Stimulated activated effector memory CD8-positive, alpha-beta T cell treated with anti-CD3 and anti-CD28 coated beads, Interleukin-12 subunit alpha, Interleukin-12 subunit beta, amount 100 ng/mL, for 72 hours (primary cell): ENCODE data around the gene NIN.

Experiments used
- ATAC-seq: fragments of 150-1000 bp; cut with Tn5 transposase; 2 replicates; pipeline ENCODE4 v1.10.0; 2021
- DNase-seq, 2 donors: peaks; one replicate each; pipeline ENCODE4 v3.0.0; 2021 to 2022; ENCODE audit warnings: low spot score in 2 of 2
- H3K27ac Mint-ChIP-seq: one replicate; pipeline ENCODE4 v1.8.0; 2022; ENCODE audit warnings: mild to moderate bottlenecking, mixed read lengths
- H3K36me3 Mint-ChIP-seq: one replicate; pipeline ENCODE4 v1.8.0; 2022; ENCODE audit warnings: mild to moderate bottlenecking, mixed read lengths
- H3K4me1 Mint-ChIP-seq: one replicate; pipeline ENCODE4 v1.8.0; 2022; ENCODE audit warnings: mixed read lengths
- H3K4me3 Mint-ChIP-seq: one replicate; pipeline ENCODE4 v1.8.0; 2022; ENCODE audit warnings: mild to moderate bottlenecking, mixed read lengths
- H3K9me3 Mint-ChIP-seq: one replicate; pipeline ENCODE4 v1.8.0; 2022; ENCODE audit warnings: mixed read lengths

Gene NIN

DNA sequence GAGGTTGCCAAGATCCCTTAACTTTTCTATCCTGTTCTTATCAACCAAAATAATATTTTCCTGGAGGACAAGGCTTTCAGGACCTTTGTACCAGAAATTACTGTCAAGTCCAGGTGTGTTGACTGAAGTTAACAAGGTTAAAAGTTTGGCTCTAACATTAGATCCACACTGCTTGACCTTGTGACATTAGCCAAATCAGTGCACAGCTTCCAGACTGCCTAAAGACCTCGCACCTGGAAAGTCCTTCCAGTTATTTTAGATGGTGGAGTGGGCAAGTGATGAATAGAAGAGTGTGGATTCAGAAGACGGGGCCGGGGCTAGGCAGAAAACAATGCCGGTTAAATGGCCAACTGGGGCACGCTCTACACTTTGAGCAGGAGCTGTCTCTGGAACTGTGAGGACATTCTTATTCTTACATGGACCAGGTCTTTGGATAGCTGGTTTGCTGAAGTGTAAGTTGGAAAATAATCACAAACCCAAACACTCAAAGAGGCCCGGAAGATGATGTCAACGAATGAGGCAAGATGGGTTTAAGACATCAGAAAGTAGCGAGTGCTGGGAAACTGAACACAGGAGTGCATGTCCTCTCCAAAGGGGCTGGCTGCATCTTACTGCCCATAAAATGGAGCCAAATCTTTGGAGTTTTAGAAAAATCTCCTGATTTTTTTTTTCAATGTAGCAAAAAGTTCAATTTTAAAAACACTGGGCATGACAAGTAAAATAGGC is 56.3 kb downstream of the NIN start:
- no peak for ATAC-seq
- Mint-ChIP-seq H3K4me3 (no peak overlapping the region), H3K4me1 (peaks cover 25% of the 10 kb centered on the region), H3K27ac (peak overlapping the region; percentile 50), H3K36me3 (peaks cover 70% of the 10 kb centered on the region), H3K9me3 (no peaks in the 10 kb centered on the region)
- no peak for DNase-seq

DNA sequence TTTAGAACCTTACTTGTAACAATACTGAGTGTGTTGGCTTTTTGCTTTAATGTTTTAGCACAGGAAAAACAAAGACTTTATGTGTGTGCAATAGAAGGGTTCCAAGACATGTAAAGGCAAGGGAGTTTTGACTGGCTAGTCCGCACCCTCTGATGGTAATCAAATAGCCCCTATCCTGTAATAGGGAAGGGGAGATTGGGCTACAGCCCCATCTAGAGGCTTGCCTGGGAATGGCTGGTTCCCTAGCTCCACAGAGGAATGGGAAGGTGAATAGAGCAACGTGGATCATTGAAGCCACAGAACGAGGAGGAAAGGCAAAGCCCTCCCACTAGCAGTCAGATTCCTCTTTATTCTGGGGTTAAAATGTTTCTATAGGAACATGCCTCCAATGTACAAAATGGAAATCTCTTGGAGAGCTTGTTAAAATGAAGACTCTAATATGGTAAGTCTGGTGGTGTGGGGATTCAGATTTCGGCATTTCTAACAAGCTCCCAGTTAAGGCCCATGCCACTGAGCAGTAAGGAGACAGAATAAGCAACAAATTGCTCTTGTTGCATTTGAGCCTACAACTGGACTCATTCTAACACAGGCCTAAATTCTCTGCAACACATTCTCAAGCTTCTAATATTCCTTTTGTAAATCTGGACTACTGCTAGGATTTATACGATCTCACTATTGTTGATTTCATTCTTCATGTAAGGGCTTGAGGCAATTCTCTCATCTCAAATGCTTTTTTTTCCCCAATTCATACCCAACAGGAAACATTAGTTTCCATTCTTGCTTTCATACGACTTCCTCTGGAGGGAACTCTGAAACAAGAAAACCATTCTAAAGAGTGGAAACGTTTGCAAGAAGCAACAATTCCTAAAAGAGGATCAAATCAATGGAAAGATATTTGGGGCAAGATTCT is 57.1 kb downstream of the NIN start:
- Mint-ChIP-seq H3K9me3 (no peaks in the 10 kb centered on the region), H3K4me3 (no peak overlapping the region), H3K36me3 (peaks cover 78% of the 10 kb centered on the region), H3K27ac (peak overlapping the region; percentile 50), H3K4me1 (peaks cover 19% of the 10 kb centered on the region)
- ATAC-seq, result peak; percentile 62
- no peak for DNase-seq

DNA sequence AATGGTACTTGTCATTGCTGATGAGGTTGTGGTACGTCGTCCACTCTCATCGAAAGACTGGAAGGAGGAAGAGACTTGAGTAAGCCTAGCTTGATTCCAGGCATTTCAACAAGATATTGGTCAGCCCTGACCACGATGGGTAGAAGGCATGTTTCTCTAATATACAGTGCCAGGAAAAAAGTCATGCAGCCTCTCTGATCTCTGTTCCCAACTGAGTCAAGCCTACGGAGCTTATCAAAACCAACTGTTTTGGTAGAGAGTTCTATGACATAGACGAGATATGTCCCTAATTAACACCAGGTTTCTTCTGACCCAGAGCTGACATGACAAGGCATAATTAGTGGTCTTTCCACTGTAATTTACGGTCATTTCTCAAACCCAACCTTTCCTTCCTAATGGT is 58.5 kb downstream of the NIN start:
- Mint-ChIP-seq H3K9me3 (no peaks in the 10 kb centered on the region), H3K4me1 (peaks cover 22% of the 10 kb centered on the region), H3K27ac (no peak overlapping the region), H3K4me3 (no peak overlapping the region), H3K36me3 (peaks cover 89% of the 10 kb centered on the region)
- no peak for ATAC-seq
- DNase-seq, result no peak

DNA sequence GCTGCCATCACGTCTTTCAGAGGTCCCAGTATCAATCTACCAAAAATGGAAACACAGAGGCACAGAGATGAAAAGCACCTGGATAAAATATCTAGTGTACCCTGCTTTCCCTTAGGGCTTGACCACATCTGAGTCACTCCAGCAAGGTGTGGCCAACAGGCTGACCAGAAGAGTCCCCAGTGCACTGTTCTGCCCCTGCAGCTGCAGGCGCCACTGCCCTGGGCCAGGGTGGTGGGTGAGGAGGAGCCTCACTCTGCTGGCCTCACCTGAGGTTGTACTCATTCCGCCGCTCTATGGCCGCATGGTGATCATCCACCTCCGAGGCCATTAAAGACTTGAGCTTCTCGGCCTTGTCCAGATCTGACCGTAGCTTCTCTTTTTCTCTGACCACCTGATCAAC is 60.4 kb downstream of the NIN start:
- ATAC-seq, result no peak
- peaks cover 93% of the 10 kb centered on the region for H3K36me3 Mint-ChIP-seq
- H3K4me1 Mint-ChIP-seq, result peaks cover 22% of the 10 kb centered on the region
- no peak for DNase-seq
- peak overlapping the region; percentile 74 for H3K27ac Mint-ChIP-seq
- H3K9me3 Mint-ChIP-seq, result no peaks in the 10 kb centered on the region
- no peak overlapping the region for H3K4me3 Mint-ChIP-seq

DNA sequence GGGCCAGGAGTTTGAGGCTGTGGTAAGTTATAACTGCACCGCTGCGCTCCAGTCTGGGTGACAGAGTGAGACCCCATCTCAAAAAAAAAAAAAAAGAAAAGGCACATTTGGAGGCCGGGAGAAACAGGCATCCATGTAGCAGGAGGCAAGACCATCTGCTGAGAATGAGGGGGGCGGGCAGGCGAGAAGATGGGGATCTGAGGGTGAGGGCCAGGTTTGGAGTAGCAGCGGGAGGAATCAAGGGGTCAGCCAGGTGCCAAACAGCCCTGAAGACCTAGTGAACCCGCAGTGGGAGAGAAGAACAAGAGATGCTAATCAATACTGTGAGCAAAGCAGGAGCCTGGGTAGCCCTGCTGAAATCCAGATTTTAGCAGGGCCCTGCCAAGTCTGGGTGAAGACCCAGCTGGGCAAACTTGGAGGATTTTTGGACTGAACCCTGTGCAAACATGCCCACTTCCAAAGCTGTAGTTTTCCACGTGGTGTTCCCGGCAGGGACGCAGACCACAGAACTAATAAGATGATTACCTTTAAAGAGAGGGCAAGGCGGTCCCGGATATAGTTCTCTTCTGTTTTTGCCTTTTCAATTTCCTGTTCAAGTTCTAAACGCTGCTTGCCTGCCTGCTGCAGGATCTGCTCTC is 61.0 kb downstream of the NIN start:
- Mint-ChIP-seq H3K36me3 (peaks cover 96% of the 10 kb centered on the region), H3K9me3 (no peaks in the 10 kb centered on the region), H3K4me1 (peaks cover 22% of the 10 kb centered on the region), H3K27ac (peak overlapping the region; percentile 74), H3K4me3 (no peak overlapping the region)
- DNase-seq (no peak), ATAC-seq (no peak)

DNA sequence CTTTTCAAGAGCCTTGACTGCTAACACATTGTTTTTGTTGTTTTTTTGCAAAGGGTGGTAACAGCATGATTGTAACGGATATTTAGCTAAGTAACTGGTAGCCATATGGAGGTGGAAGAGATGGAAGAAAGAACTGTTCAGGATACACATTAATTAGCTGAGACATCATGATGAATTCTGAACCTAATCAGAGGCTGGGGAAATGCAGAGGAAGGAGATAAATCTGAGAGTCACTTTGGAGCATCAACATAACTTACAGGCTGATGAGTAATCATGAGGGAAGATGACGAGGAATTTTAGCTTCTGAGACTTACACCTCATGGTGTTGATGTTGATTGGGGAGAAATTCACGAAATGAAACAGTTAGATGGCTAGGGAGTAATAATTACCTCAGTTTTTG is 62.3 kb downstream of the NIN start:
- Mint-ChIP-seq H3K9me3 (no peaks in the 10 kb centered on the region), H3K27ac (peak overlapping the region; percentile 52), H3K4me1 (peaks cover 10% of the 10 kb centered on the region), H3K36me3 (peaks cover 96% of the 10 kb centered on the region), H3K4me3 (no peak overlapping the region)
- DNase-seq (no peak), ATAC-seq (no peak)

DNA sequence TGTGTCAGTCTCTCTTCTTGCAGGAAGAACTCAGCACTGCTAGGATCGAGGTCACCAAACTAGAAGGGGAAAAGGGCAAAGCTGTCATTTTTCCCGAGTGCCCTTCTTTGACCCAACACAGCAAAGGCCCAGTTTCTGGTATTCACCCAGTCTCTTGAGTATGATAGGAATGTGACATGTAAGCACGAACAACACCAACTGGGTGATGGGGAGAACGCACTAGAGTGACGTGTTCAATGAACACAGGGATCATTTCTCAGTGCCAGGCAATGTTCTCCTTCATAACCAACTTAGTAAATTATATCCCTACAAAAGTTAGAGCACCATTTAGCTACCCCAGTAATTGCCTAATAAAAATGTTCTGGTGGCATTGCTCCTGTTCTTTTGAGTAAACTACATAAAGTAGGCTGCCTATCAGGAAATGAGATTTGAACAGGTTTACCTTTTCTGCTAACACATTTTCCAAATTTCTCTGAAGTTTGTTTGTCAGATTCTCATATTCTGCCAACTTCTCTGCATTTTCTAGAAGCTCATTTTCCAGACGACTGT is 64.5 kb downstream of the NIN start:
- Mint-ChIP-seq H3K4me1 (peaks cover 30% of the 10 kb centered on the region), H3K27ac (no peak overlapping the region), H3K36me3 (peaks cover 86% of the 10 kb centered on the region), H3K9me3 (no peaks in the 10 kb centered on the region), H3K4me3 (no peak overlapping the region)
- ATAC-seq (no peak), DNase-seq (no peak)

DNA sequence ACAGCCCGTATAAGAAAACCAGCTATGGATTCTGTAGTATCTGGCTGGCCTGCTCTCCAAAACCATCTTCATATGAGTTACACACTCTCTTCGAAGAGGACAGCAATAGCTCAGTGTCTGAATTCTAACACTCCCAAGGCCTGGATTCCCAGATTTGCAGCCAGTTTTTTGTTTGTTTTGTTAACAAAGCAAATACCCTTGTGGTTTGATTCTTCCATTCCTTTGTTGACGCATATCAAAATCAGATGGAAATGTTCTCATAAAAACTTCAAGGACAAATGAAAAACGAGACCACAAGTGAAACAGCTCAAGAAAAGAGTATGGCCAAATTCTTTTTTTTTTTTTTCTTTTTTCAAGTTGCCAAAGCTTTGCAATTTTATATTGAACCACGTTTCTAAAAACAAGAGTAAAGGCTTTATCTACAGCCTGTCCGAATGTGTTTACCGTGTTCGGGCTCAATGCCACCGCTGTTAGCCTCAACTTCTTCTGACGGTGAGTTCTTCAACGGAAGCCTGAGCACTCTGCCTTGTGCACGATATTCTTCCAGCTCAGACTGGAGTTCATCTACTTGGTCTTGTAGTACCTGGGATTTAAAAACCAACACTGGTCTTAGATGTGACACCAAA is 67.5 kb downstream of the NIN start:
- Mint-ChIP-seq H3K27ac (peak overlapping the region; percentile 57), H3K4me1 (peaks cover 45% of the 10 kb centered on the region), H3K9me3 (no peaks in the 10 kb centered on the region), H3K36me3 (peaks cover 57% of the 10 kb centered on the region), H3K4me3 (no peak overlapping the region)
- DNase-seq, result no peak
- ATAC-seq, result no peak

DNA sequence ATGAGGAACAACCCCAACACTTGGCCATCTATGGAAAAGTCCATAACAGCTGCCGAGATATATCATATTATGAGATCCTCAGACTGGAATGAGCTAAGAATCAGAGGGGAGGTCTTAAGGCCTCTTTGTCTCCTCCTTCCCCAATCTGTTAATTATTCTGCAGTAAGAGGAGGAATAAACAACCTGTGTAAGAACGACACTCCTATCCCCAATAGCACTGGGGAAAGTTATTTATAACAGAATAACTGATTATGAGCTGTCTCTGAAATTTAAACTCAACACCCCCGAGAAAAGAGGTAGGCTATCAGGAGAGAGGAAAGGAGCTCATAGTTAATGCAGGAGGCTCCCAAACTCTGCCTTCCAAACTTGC is 68.0 kb downstream of the NIN start:
- Mint-ChIP-seq H3K9me3 (no peaks in the 10 kb centered on the region), H3K27ac (peak overlapping the region; percentile 57), H3K4me1 (peaks cover 40% of the 10 kb centered on the region), H3K4me3 (no peak overlapping the region), H3K36me3 (peaks cover 51% of the 10 kb centered on the region)
- ATAC-seq (no peak), DNase-seq (no peak)

DNA sequence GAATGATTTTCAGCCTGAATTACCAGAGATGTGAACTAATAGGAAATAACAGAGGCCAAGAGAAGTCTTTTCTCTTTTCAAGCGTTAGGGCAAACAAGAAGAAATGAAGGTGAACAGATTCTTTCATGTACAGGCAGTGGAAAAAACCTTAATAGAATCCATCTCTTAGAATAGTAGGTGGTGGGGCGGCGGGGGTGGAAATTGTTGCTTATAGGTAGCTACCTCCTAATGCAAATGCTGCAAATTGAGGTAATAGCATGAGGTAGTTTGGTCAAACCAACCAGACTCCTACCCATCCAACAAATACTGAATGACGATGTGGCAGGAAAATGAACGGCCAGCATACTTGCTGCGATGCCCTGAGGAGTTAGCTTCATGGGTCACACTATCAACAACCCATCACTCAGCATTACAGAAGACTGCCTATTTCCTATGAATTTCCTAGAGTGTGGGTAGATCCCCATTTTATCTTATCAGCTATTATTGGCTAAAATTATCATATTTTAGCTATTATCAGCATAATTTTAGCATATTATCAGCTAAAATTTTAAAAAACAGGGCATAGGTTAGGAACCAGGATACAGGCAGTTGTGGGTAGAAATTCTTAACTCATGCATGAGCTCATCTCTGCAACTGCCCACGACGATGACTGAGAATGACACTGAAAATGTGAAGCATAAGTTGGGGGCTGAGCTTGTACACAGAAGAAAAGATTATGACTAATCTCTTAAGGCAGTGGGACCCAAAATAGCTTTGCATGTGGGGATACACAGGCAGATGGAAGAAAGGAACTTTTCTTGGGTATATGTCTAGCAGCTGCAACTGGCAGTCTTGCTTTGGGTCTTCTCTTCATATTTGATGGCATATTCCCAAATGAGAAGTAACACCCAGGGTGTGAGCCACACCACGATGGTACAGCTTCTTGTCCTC is 68.7 kb downstream of the NIN start:
- Mint-ChIP-seq H3K4me1 (peaks cover 40% of the 10 kb centered on the region), H3K36me3 (peaks cover 48% of the 10 kb centered on the region), H3K27ac (peak overlapping the region; percentile 57), H3K9me3 (no peaks in the 10 kb centered on the region), H3K4me3 (no peak overlapping the region)
- peak in 1 of 2 donors; percentile 64 for DNase-seq
- peak; percentile 100 for ATAC-seq

DNA sequence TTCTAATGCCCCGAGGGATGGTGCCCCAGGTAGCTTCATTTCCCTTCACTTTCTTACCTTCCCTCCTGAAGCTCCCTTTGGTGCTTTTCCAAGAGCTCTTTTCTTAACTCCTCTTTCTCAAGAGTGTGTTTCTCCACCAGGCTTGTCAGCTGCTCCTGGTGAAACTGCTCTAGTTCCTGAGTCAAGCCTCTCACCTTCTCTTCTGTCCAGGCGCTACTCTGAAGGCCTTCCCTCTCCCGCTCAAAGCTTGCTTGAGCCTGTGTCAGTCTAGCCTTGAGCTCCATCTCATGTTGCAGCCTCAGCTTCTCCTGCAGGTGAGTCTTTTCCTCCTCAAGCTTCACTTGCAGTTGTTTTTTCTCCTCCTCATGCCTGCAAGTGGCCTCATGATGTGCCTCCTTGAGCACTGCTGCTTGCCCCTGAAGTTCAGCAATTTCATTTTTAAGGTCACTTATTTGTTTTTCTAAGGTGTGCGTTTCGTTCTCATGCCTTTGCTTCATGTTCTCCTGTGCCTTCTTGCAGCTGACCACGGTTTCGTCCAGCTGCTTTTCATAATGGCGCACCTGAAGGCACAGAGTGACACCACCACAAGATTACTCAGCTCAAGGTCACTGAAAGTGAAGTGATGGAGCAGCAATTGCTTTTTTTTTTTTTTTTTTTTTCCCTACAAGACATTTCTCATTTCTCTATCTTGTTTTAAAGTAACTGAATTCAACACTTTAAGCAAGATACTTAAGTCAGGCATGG is 71.0 kb downstream of the NIN start:
- Mint-ChIP-seq H3K4me3 (no peak overlapping the region), H3K4me1 (peaks cover 40% of the 10 kb centered on the region), H3K36me3 (peaks cover 26% of the 10 kb centered on the region), H3K27ac (no peak overlapping the region), H3K9me3 (no peaks in the 10 kb centered on the region)
- ATAC-seq (no peak), DNase-seq (no peak)

DNA sequence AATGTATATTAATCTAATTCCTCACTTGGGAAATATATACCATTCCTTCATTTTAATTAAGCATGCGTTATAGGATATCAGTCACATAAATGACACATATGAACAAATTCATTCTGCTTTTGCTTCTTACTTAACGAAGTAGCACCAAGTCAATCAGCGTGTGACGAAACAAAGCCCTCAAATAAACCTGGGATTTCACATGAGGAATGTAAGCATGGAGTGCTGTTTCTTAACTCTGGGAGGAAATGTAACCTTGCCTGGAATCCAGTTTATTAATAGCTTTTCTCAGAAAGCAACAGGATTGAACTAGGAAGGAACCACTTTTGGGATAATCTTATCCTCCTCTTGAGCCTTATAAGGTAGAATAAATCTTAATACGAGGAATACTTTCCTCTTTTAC is 72.0 kb downstream of the NIN start:
- ATAC-seq, result no peak
- Mint-ChIP-seq H3K4me3 (no peak overlapping the region), H3K27ac (no peak overlapping the region), H3K9me3 (no peaks in the 10 kb centered on the region), H3K36me3 (peaks cover 15% of the 10 kb centered on the region), H3K4me1 (peaks cover 40% of the 10 kb centered on the region)
- DNase-seq, result no peak

DNA sequence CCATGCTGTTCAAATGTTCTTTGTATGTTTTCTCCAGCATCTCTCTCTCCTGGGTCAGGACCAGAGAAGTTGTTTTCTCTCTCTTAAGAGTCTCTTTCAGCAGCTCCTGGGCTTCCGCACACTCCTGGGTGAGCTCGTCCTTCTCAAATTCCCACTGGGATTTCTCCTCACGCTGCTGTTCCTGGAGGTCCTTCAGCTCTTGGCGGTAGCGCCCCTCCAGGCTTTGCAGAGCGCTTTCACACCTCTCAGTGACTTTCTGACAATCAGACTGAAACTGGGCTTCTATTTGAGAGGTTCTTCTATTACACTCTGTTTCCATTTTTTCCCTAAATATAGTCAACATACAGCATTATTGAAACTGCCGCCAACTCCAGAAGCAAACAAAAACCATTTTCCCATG is 72.7 kb downstream of the NIN start:
- DNase-seq, result no peak
- Mint-ChIP-seq H3K9me3 (no peaks in the 10 kb centered on the region), H3K36me3 (peaks cover 9% of the 10 kb centered on the region), H3K27ac (no peak overlapping the region), H3K4me3 (no peak overlapping the region), H3K4me1 (peaks cover 38% of the 10 kb centered on the region)
- ATAC-seq, result no peak

DNA sequence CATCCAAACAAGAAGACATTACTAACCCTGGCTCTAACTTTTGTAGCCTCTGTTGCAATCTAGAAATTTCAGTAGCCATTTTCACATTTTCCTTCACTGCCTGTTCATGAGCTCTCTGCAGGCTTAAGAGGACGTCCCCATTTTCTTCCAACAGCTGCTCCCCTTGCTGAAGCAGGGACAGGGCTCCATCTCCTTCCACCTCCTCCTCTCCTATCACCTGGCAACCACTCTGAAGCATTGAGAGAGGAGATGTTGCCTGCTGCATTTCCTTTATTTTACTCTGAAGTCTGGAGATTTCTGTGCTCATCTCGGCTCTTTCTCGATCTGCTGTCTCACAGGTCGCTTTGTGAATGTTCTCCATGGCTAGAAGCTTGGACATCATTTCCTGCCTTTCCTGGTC is 73.3 kb downstream of the NIN start:
- DNase-seq (no peak), ATAC-seq (no peak)
- H3K27ac Mint-ChIP-seq, result no peak overlapping the region
- no peak overlapping the region for H3K4me3 Mint-ChIP-seq
- peaks cover 3% of the 10 kb centered on the region for H3K36me3 Mint-ChIP-seq
- no peaks in the 10 kb centered on the region for H3K9me3 Mint-ChIP-seq
- H3K4me1 Mint-ChIP-seq, result peaks cover 32% of the 10 kb centered on the region
